CD14-positive monocyte (primary cell): ENCODE data around the gene SGMS1. TPM values are rescaled to one million over a fixed set of nuclear protein-coding genes. Genes with fewer than 3 reads are reported as not detected.

Experiments used
- DNase-seq, 3 donors: peaks; one replicate each; pipeline ENCODE4 v3.0.0-alpha.2; 2011 to 2022
- H2AFZ ChIP-seq: 2 replicates; pipeline ENCODE4 v1.6.0; 2012; ENCODE audit warnings: mild to moderate bottlenecking, low read depth, low read length, inconsistent platforms; ENCODE audit not compliant: insufficient read depth, poor library complexity, severe bottlenecking
- H3K27ac ChIP-seq, 2 donors: 1 replicate in 1 of 2; 2 replicates in 1 of 2; pipeline ENCODE4 v1.5.1; 2012 to 2013; ENCODE audit warnings: low read length in 2 of 2, control low read depth in 1 of 2, inconsistent platforms in 1 of 2, low read depth in 1 of 2, mild to moderate bottlenecking in 1 of 2
- H3K27me3 ChIP-seq, 2 donors: one replicate each; pipeline versions ENCODE4 v1.6.0 to v1.6.1; 2011 to 2013; ENCODE audit warnings: low read length in 2 of 2; ENCODE audit not compliant: control insufficient read depth in 2 of 2, insufficient read depth in 2 of 2
- H3K36me3 ChIP-seq, 2 donors: replicated peaks in 1 of 2; 1 replicate in 1 of 2; 2 replicates in 1 of 2; pipeline versions ENCODE4 v1.5.1 to v1.6.1; 2012 to 2013; ENCODE audit warnings: low read length in 2 of 2, control low read depth in 1 of 2, inconsistent platforms in 1 of 2, mild to moderate bottlenecking in 1 of 2; ENCODE audit not compliant: insufficient read depth in 2 of 2, control insufficient read depth in 1 of 2
- H3K4me1 ChIP-seq, 2 donors: 1 replicate in 1 of 2; 2 replicates in 1 of 2; pipeline versions ENCODE4 v1.5.1 to v1.6.1; 2012 to 2013; ENCODE audit warnings: low read length in 2 of 2, control low read depth in 1 of 2, inconsistent platforms in 1 of 2, mild to moderate bottlenecking in 1 of 2, moderate library complexity in 1 of 2; ENCODE audit not compliant: insufficient read depth in 2 of 2, control insufficient read depth in 1 of 2
- H3K4me2 ChIP-seq: replicated peaks from 2 replicates; pipeline ENCODE3; 2012; ENCODE audit warnings: low read length, moderate library complexity, mild to moderate bottlenecking; ENCODE audit not compliant: poor library complexity, severe bottlenecking; ENCODE audit errors: extremely low read depth
- H3K4me3 ChIP-seq, 3 experiments: fragments of 200-600 bp in 1 of 3; sonication (generic) in 1 of 3; replicated peaks in 1 of 3; 1 replicate in 2 of 3; 2 replicates in 1 of 3; pipeline ENCODE4 v1.5.1; 2011 to 2013; ENCODE audit warnings: low read length in 3 of 3, mild to moderate bottlenecking in 3 of 3, control low read depth in 2 of 3, low read depth in 2 of 3, inconsistent platforms in 1 of 3, moderate library complexity in 1 of 3
- H3K79me2 ChIP-seq: 2 replicates; pipeline ENCODE4 v1.6.0; 2012; ENCODE audit warnings: mild to moderate bottlenecking, control low read depth, inconsistent platforms, low read length, moderate library complexity; ENCODE audit not compliant: insufficient read depth
- H3K9ac ChIP-seq: 2 replicates; pipeline ENCODE4 v1.6.0; 2017; ENCODE audit warnings: low read length, mild to moderate bottlenecking; ENCODE audit not compliant: insufficient read depth, poor library complexity, severe bottlenecking
- H3K9me3 ChIP-seq, 2 donors: replicated peaks in 1 of 2; 1 replicate in 1 of 2; 2 replicates in 1 of 2; pipeline versions ENCODE4 v1.5.1 to v1.6.1; 2012 to 2013; ENCODE audit warnings: low read length in 2 of 2, control low read depth in 1 of 2; ENCODE audit not compliant: control insufficient read depth in 1 of 2, insufficient read depth in 1 of 2
- H4K20me1 ChIP-seq: 2 replicates; pipeline ENCODE4 v1.6.0; 2012; ENCODE audit warnings: mild to moderate bottlenecking, low read length, control low read depth, moderate library complexity; ENCODE audit not compliant: insufficient read depth
- H3K27ac Mint-ChIP-seq, 7 donors: one replicate each; pipeline ENCODE4 v1.8.0; 2020; ENCODE audit warnings: mild to moderate bottlenecking in 7 of 7, mixed read lengths in 7 of 7, moderate library complexity in 6 of 7, inconsistent platforms in 2 of 7
- H3K27me3 Mint-ChIP-seq, 3 donors: one replicate each; pipeline ENCODE4 v1.8.0; 2021 to 2022; ENCODE audit warnings: low read depth in 3 of 3, mild to moderate bottlenecking in 3 of 3, mixed read lengths in 3 of 3, moderate library complexity in 3 of 3, inconsistent platforms in 1 of 3
- H3K36me3 Mint-ChIP-seq, 2 donors: one replicate each; pipeline ENCODE4 v1.8.0; 2020; ENCODE audit warnings: mixed read lengths in 2 of 2, inconsistent platforms in 1 of 2, mild to moderate bottlenecking in 1 of 2
- H3K4me1 Mint-ChIP-seq: one replicate; pipeline ENCODE4 v1.8.0; 2020; ENCODE audit warnings: mild to moderate bottlenecking, mixed read lengths
- H3K4me3 Mint-ChIP-seq, 2 donors: one replicate each; pipeline ENCODE4 v1.8.0; 2020; ENCODE audit warnings: mild to moderate bottlenecking in 2 of 2, mixed read lengths in 2 of 2, moderate library complexity in 1 of 2
- H3K9me3 Mint-ChIP-seq, 7 donors: one replicate each; pipeline ENCODE4 v1.8.0; 2020 to 2022; ENCODE audit warnings: mixed read lengths in 7 of 7, mild to moderate bottlenecking in 6 of 7, moderate library complexity in 6 of 7, inconsistent platforms in 2 of 7
- CTCF ChIP-seq: fragments of 200-600 bp; IDR thresholded peaks from one replicate; pipeline ENCODE4 v1.8.0; 2022; ENCODE audit warnings: antibody characterized with exemption, mild to moderate bottlenecking
- WGBS: methylation state at CpG from one replicate; pipeline ENCODE4 v1.1.5; 2013; ENCODE audit warnings: missing lambda C conversion rate; ENCODE audit not compliant: insufficient coverage; 5-methylcytosine and 5-hydroxymethylcytosine counted together
- intact Hi-C, 2 donors: fragments of 100-400 bp; cut with micrococcal nuclease; formaldehyde crosslinking; loops; one replicate each; pipeline versions ENCODE4 v1.15.0 to v1.15.1; 2023
- polyA plus RNA-seq, 3 donors: library from polyadenylated mRNA; depleted of rRNA in 1 of 3; unstranded in 2 of 3; stranded (reverse) in 1 of 3; fragments of 300-500 nt in 2 of 3; fragments of >200 nt in 1 of 3; fragmentation: Illumina TruSeq in 2 of 3; gene quantifications; 1 replicate in 2 of 3; 2 replicates in 1 of 3; pipeline ENCODE4 v1.2.3, GENCODE V29; 2012 to 2021

The SGMS1 gene
- polyA plus RNA-seq, 3 donors: 19.5 to 20.6 (median 20.4) TPM

- Histone ChIP-seq H3K27ac (peak overlapping the region in 1 of 2 donors; percentile 22), H2AFZ (no peak overlapping the region), H3K9ac (no peak overlapping the region), H3K4me3 (no peak overlapping the region), H3K36me3 (peaks cover 21 to 68% of the 10 kb centered on the region in 2 donors), H3K4me2 (no peak overlapping the region), H3K79me2 (peaks cover 10% of the 10 kb centered on the region), H3K4me1 (peaks cover 5 to 8% of the 10 kb centered on the region in 2 donors), H4K20me1 (peaks cover 52% of the 10 kb centered on the region), H3K27me3 (no peaks in the 10 kb centered on the region), H3K9me3 (no peaks in the 10 kb centered on the region)
- peaks cover 0 to 2% (median 0%) of the 10 kb centered on the region in 3 donors for H3K27me3 Mint-ChIP-seq
- H3K36me3 Mint-ChIP-seq: peaks cover 59 to 67% of the 10 kb centered on the region in 2 donors
- H3K27ac Mint-ChIP-seq: peak overlapping the region in 1 of 7 donors; percentile 47
- no peak for TF ChIP-seq CTCF
- H3K4me3 Mint-ChIP-seq: no peak overlapping the region
- peaks cover 19% of the 10 kb centered on the region for H3K4me1 Mint-ChIP-seq
- intact Hi-C loops: no loop called here
- peaks cover 0 to 8% (median 0%) of the 10 kb centered on the region in 7 donors for H3K9me3 Mint-ChIP-seq
- no peak for DNase-seq
These were observed 308.3 kb downstream of the SGMS1 start for GRCh38 chr10:50315424-50315823.

- H3K4me1 ChIP-seq: peaks cover 5 to 8% of the 10 kb centered on the region in 2 donors
- H3K27ac ChIP-seq: no peak overlapping the region
- H3K4me2 ChIP-seq: no peak overlapping the region
- H2AFZ ChIP-seq: no peak overlapping the region
- H4K20me1 ChIP-seq: peaks cover 52% of the 10 kb centered on the region
- Mint-ChIP-seq H3K27me3 (peaks cover 0 to 2% (median 0%) of the 10 kb centered on the region in 3 donors), H3K9me3 (peaks cover 0 to 8% (median 1%) of the 10 kb centered on the region in 7 donors), H3K4me3 (no peak overlapping the region), H3K4me1 (peaks cover 19% of the 10 kb centered on the region), H3K27ac (no peak overlapping the region), H3K36me3 (peaks cover 63 to 68% of the 10 kb centered on the region in 2 donors)
- no peak for TF ChIP-seq CTCF
- WGBS: 93% methylated on average over 8 of the region's 10 CpGs
- DNase-seq: no peak
- H3K4me3 ChIP-seq: no peak overlapping the region
- peaks cover 8% of the 10 kb centered on the region for H3K79me2 ChIP-seq
- peaks cover 28 to 70% of the 10 kb centered on the region in 2 donors for H3K36me3 ChIP-seq
- H3K9me3 ChIP-seq: no peaks in the 10 kb centered on the region
- H3K9ac ChIP-seq: no peak overlapping the region
- intact Hi-C loops: no loop called here
- no peaks in the 10 kb centered on the region for H3K27me3 ChIP-seq
These were observed 309.3 kb downstream of the SGMS1 start for GRCh38 chr10:50314169-50315071.
